ENCODE data around the gene NPHP4.

DNA sequence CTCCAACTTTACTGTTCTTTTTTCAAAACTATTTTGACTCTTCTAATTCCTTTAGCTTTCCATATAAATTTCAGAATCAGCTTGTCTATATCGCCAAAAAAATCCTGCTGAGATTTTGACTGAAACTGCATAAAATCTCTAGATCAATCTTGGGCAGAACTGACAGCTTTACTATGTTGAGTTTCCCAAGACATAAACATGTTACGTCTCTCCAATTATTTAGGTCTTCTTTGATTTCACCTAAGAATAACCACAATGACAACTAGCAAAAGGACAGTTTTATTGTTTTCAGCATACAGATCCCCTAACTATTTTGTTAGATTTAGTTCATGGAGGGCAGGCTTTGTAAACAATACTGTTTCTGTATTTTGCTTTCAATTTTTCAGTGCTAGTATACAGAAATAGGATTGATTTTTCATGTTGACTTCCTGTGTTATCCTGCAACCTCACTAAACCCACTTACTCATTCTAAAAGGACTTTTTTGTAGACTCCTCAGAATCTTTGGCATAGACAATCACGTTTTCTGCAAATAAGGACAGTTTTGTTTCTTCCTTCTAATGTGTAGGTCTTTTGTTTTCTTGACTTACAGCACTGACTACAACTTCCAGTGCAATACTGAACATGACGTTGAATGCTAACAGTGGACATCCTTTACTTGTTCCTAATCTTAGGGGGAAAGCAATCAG is 63.4 kb downstream of the NPHP4 start:
- TF ChIP-seq ZBTB7A (IDR thresholded peaks at IDR 0.05; ENCODE audit: borderline replicate concordance, control insufficient read depth, low read depth, low read length) (no peak), NCOA1 (IDR thresholded peaks at IDR 0.05; ENCODE audit: low read depth) (no peak)
- TF ChIP-seq, protein P1, sequence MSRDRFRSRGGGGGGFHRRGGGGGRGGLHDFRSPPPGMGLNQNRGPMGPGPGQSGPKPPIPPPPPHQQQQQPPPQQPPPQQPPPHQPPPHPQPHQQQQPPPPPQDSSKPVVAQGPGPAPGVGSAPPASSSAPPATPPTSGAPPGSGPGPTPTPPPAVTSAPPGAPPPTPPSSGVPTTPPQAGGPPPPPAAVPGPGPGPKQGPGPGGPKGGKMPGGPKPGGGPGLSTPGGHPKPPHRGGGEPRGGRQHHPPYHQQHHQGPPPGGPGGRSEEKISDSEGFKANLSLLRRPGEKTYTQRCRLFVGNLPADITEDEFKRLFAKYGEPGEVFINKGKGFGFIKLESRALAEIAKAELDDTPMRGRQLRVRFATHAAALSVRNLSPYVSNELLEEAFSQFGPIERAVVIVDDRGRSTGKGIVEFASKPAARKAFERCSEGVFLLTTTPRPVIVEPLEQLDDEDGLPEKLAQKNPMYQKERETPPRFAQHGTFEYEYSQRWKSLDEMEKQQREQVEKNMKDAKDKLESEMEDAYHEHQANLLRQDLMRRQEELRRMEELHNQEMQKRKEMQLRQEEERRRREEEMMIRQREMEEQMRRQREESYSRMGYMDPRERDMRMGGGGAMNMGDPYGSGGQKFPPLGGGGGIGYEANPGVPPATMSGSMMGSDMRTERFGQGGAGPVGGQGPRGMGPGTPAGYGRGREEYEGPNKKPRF (IDR thresholded peaks at IDR 0.05; ENCODE audit: low read depth, low read length): no peak
- TF ChIP-seq, protein P2, sequence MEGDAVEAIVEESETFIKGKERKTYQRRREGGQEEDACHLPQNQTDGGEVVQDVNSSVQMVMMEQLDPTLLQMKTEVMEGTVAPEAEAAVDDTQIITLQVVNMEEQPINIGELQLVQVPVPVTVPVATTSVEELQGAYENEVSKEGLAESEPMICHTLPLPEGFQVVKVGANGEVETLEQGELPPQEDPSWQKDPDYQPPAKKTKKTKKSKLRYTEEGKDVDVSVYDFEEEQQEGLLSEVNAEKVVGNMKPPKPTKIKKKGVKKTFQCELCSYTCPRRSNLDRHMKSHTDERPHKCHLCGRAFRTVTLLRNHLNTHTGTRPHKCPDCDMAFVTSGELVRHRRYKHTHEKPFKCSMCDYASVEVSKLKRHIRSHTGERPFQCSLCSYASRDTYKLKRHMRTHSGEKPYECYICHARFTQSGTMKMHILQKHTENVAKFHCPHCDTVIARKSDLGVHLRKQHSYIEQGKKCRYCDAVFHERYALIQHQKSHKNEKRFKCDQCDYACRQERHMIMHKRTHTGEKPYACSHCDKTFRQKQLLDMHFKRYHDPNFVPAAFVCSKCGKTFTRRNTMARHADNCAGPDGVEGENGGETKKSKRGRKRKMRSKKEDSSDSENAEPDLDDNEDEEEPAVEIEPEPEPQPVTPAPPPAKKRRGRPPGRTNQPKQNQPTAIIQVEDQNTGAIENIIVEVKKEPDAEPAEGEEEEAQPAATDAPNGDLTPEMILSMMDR (IDR thresholded peaks at IDR 0.05 in 2 of 3, conservative IDR thresholded peaks at IDR 0.05 in 1 of 3; ENCODE audit: insufficient read depth in 2 of 3, low read depth in 1 of 3, low read length in 3 of 3): no peak
- TF ChIP-seq, protein P3, sequence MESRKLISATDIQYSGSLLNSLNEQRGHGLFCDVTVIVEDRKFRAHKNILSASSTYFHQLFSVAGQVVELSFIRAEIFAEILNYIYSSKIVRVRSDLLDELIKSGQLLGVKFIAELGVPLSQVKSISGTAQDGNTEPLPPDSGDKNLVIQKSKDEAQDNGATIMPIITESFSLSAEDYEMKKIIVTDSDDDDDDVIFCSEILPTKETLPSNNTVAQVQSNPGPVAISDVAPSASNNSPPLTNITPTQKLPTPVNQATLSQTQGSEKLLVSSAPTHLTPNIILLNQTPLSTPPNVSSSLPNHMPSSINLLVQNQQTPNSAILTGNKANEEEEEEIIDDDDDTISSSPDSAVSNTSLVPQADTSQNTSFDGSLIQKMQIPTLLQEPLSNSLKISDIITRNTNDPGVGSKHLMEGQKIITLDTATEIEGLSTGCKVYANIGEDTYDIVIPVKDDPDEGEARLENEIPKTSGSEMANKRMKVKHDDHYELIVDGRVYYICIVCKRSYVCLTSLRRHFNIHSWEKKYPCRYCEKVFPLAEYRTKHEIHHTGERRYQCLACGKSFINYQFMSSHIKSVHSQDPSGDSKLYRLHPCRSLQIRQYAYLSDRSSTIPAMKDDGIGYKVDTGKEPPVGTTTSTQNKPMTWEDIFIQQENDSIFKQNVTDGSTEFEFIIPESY (CRISPR knock-in tag; IDR thresholded peaks at IDR 0.05): no peak
